HAP-1 (cell line): ENCODE data around the gene CD28.

ENCODE experiments used
- DNase-seq, 2 experiments: peaks; one replicate each; pipeline ENCODE4 v3.0.0-alpha.2; 2016 to 2020; ENCODE audit warnings: low spot score in 2 of 2
- H3K27me3 ChIP-seq: fragments of 250-450 bp; sonication (Bioruptor Pico); 2 replicates; pipeline ENCODE4 v1.5.1; 2020; ENCODE audit warnings: low read depth, mild to moderate bottlenecking, moderate library complexity
- H3K36me3 ChIP-seq: fragments of 250-450 bp; sonication (Bioruptor Pico); replicated peaks from 2 replicates; pipeline ENCODE4 v1.5.1; 2020; ENCODE audit warnings: mild to moderate bottlenecking
- H3K4me1 ChIP-seq: fragments of 250-450 bp; sonication (Bioruptor Pico); 2 replicates; pipeline ENCODE4 v1.5.1; 2020; ENCODE audit warnings: mild to moderate bottlenecking
- H3K4me3 ChIP-seq: fragments of 250-450 bp; sonication (Bioruptor Pico); 2 replicates; pipeline ENCODE4 v1.5.1; 2020; ENCODE audit warnings: mild to moderate bottlenecking, moderate library complexity
- H3K9me3 ChIP-seq: fragments of 250-450 bp; sonication (Bioruptor Pico); 2 replicates; pipeline ENCODE4 v1.5.1; 2020; ENCODE audit warnings: mild to moderate bottlenecking, moderate library complexity
- in situ Hi-C: fragments of 300-500 bp; cut with MboI; formaldehyde crosslinking; loops from 3 replicates; pipeline ENCODE4 v1.14.3; 2020; ENCODE audit warnings: low sequenced_read_pairs, inconsistent platforms, mixed read lengths

The CD28 gene

DNA sequence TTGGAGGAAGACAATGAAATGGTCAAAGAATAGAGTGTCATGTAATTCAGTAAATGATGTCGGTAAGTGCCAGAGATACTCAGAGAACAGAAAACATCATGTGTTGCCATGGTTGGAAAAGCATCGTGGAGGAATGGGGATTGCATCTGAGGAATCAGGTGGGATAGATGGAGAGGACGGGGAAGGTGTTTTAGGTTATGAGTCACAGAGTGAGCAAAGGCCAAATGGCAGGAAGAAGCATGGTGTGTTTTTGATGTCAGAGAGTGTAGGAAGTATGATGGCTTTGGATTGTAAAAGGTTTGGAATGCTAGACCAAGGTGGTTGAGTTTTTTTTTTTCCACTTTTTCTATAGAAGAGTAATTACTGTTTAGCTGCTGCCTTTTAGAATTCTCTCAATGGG, 27.5 kb upstream of the CD28 start:
- no peaks in the 10 kb centered on the region for H3K36me3 ChIP-seq
- in situ Hi-C loops = no loop called here
- no peaks in the 10 kb centered on the region for H3K9me3 ChIP-seq
- H3K4me3 ChIP-seq = no peak overlapping the region
- no peaks in the 10 kb centered on the region for H3K4me1 ChIP-seq
- no peak for DNase-seq
- no peaks in the 10 kb centered on the region for H3K27me3 ChIP-seq

DNA sequence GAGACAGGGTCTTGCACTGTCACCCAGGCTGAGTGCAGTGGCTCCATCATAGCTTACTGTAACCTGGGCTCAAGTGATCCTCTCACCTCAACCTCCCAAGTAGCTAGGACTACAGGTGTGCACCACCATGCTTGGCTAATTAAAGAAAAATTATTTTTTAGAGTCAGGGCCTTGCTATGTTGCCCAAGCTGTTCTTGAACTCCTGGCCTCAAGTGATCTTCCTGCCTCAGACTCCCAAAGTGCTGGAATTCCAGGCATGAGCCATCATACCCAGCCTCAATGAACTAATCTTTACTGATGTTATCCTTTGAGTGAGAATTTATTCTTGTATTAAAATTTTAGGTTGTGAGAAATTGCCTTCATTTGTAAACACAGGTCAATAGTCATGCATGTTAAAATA, 27.0 kb upstream of the CD28 start:
- Histone ChIP-seq H3K4me3 (no peak overlapping the region), H3K36me3 (no peaks in the 10 kb centered on the region), H3K4me1 (no peaks in the 10 kb centered on the region), H3K9me3 (no peaks in the 10 kb centered on the region), H3K27me3 (no peaks in the 10 kb centered on the region)
- no peak for DNase-seq
- in situ Hi-C loops = no loop called here

DNA sequence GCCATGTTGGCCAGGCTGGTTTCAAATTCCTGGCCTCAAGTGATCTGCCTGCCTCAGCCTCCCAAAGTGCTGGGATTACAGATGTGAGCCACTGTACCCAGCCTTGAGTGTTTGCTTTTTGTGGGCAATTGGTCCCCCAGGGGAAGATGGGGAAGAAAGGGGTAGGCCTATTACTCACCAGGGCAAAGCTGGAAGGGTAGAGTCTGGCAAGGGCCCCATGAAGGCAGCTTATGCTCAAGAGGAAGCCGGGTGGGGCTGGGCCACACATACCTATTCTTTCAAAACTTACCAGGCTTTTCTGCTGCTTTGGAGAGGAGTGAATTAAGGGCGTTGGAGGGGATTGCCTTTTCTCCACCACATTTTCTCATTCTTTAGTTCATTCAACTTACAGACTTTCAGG, 24.5 kb upstream of the CD28 start:
- H3K36me3 ChIP-seq = no peaks in the 10 kb centered on the region
- H3K27me3 ChIP-seq = no peaks in the 10 kb centered on the region
- H3K4me1 ChIP-seq = no peaks in the 10 kb centered on the region
- DNase-seq = no peak
- no peak overlapping the region for H3K4me3 ChIP-seq
- in situ Hi-C loops = no loop called here
- no peaks in the 10 kb centered on the region for H3K9me3 ChIP-seq

DNA sequence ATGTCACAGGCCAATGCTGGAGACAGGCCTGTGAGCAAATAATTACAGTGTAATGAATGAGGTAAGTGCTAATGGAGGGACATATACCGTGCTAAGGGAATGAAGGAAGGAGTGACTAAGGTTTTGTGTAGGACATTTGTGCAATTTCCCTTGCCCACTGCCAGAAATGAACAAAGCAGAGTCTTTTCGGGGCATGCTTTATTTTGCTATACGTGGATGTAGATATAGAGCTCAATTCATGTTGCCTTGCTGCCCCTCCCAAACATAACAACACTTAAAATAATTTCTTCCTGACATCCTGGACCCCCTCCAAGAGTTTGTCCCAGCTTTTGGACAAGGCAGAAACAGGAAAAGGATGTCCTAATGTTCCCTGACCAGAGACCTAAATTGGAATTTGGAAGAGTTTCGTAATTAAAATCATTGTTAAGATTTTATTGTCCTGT, 23.7 kb upstream of the CD28 start:
- Histone ChIP-seq H3K9me3 (no peaks in the 10 kb centered on the region), H3K36me3 (no peaks in the 10 kb centered on the region), H3K27me3 (no peaks in the 10 kb centered on the region), H3K4me1 (no peaks in the 10 kb centered on the region), H3K4me3 (no peak overlapping the region)
- DNase-seq = no peak
- in situ Hi-C loops = no loop called here

DNA sequence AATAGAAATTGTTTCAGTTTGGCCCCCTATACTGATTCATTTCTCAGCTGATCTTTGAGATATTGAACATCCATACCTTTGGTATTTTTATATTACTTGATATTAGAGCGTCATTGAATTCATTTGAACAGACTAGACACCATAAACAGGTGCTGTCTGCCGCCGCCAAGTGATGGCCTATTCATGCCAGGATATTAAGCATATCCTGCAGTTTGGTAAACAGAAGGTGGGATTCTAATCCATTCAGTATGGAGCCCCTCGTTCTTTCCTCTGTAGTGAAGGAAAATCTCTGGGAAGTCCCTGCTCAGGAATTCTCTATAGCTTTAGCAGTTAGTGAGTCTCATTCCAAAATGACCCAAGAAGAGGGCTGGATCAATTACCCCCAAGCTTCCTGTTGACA, 23.0 kb upstream of the CD28 start:
- no peak overlapping the region for H3K4me3 ChIP-seq
- no peaks in the 10 kb centered on the region for H3K36me3 ChIP-seq
- in situ Hi-C loops = no loop called here
- H3K4me1 ChIP-seq = no peaks in the 10 kb centered on the region
- DNase-seq = no peak
- H3K27me3 ChIP-seq = no peaks in the 10 kb centered on the region
- no peaks in the 10 kb centered on the region for H3K9me3 ChIP-seq

DNA sequence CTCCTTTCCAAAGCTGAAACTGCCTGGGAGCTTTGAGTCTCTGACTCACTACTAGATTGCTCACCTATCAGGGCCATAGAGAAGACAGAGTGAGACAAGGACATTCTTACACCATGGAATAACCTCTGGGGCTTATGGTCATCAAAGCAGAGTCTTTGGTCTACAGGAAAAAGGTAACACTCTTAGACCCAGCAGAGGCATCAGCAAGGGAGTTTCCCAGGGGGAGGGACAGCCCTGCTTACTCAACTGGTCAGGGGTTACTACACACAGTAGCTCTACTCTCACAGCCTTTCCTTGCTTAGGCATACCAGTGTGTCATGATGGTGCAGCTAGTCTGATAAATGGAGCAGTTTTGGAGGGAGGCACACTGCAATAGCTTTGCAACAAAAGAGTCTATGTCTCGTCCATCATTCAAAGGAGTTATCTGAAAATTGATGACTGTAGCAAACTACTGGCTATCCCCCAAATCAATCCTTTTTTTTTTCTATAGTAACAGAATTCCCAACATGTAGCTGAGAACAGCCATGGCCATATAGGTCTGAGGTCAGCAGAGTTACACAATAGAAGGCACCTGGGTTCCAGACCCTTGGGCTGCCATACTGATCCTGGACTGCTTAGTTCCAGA, 22.4 kb upstream of the CD28 start:
- H3K27me3 ChIP-seq = no peaks in the 10 kb centered on the region
- H3K36me3 ChIP-seq = no peaks in the 10 kb centered on the region
- no peaks in the 10 kb centered on the region for H3K9me3 ChIP-seq
- no peaks in the 10 kb centered on the region for H3K4me1 ChIP-seq
- in situ Hi-C loops = no loop called here
- DNase-seq = no peak
- H3K4me3 ChIP-seq = no peak overlapping the region

DNA sequence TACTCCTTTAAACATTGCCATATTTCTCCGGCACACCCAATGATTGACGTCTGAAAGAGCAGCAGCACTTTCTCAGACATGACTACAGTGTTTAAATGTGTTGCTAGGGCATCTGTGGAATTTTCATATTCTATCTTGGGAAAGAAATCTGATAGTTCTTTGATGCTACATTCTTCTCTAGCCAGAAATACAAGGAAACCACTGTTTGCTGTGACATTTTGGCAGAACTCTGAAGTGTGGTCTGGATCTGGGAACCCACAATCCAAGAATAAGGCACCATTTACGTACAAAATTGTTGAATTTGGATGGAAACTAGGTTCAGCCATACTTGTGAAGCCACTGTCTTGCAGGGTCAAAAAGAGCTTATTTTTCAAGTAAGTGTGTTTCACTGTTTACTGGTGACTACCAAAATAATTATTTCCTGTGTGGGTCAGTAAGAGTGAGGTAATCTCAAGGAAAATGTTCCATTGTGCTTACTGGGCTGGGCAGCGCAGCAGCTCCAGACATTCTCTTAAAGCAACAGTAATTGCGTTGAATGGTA, 21.3 kb upstream of the CD28 start:
- H3K9me3 ChIP-seq = no peaks in the 10 kb centered on the region
- in situ Hi-C loops = no loop called here
- no peaks in the 10 kb centered on the region for H3K27me3 ChIP-seq
- H3K4me1 ChIP-seq = no peaks in the 10 kb centered on the region
- no peak overlapping the region for H3K4me3 ChIP-seq
- H3K36me3 ChIP-seq = no peaks in the 10 kb centered on the region
- DNase-seq = no peak

DNA sequence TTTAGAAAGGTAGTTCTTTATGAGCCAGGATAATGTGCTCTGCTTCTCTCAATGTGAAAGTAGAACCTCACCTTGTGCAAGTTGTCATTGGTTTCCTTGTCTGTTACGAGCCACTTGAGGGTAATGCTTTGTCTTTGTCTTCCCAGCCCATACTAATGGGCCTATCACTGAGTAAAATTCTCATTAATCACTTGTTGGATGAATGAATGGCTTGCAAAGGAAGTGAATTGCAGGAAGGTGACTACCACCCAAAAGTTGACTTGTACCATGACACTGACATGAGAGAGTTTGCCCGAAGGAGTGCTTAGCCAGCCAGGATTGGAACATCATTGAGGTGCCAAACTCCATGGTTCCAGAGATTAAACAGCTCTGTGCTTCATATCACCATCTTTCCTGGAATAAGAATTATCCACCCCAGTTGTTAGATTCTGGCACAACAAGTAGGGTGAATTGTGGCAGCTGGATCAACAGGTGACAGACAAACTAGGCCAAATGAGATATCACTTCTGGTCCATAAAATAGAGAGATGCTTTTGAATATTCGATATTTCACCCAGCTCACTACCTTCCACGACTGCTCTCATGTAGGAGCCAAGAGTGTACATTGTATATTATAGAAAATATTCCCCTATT, 20.5 kb upstream of the CD28 start:
- no peaks in the 10 kb centered on the region for H3K36me3 ChIP-seq
- in situ Hi-C loops = no loop called here
- no peaks in the 10 kb centered on the region for H3K4me1 ChIP-seq
- H3K4me3 ChIP-seq = no peak overlapping the region
- H3K9me3 ChIP-seq = no peaks in the 10 kb centered on the region
- H3K27me3 ChIP-seq = no peaks in the 10 kb centered on the region
- no peak for DNase-seq

DNA sequence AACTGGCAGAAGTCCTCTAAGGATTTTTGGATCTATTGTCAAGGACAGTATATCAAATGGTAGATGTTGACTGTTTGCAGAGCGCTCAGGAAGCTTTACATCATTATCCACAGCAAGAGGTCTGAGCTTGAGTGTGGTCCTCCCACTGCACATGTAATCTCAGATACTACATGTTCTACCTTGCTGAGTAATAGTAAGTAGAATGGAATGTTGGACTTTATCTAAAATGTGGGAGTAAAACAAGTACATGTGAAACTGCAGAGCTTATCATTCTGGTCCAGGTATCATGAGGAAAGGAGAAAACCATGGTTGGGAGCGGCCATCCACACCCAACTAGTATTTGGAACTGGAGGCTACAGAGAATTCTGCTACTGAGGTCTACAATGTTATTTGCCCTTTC, 19.3 kb upstream of the CD28 start:
- no peaks in the 10 kb centered on the region for H3K36me3 ChIP-seq
- no peaks in the 10 kb centered on the region for H3K9me3 ChIP-seq
- in situ Hi-C loops = no loop called here
- no peaks in the 10 kb centered on the region for H3K27me3 ChIP-seq
- no peak overlapping the region for H3K4me3 ChIP-seq
- no peaks in the 10 kb centered on the region for H3K4me1 ChIP-seq
- no peak for DNase-seq

DNA sequence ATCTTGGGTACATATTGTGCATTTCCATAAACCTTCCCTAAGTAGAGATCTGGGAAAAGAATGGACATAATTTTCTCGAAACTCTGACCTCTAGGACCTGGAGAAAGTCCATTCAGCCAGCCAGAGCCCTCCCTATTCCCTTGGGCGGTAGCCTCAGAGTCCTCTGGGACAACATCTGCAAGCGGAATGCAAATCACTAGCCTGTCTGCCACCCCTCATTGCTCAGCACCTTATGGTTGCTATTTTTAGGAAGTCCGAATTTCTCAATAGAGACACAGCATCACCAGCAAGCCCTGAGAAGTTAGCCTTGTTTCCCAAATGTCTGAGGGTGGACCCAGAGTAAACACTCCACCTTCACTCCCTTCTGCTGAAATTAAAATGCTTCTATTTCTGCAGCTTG, 17.6 kb upstream of the CD28 start:
- no peaks in the 10 kb centered on the region for H3K4me1 ChIP-seq
- in situ Hi-C loops = no loop called here
- H3K27me3 ChIP-seq = no peaks in the 10 kb centered on the region
- DNase-seq = no peak
- H3K4me3 ChIP-seq = no peak overlapping the region
- no peaks in the 10 kb centered on the region for H3K9me3 ChIP-seq
- no peaks in the 10 kb centered on the region for H3K36me3 ChIP-seq

DNA sequence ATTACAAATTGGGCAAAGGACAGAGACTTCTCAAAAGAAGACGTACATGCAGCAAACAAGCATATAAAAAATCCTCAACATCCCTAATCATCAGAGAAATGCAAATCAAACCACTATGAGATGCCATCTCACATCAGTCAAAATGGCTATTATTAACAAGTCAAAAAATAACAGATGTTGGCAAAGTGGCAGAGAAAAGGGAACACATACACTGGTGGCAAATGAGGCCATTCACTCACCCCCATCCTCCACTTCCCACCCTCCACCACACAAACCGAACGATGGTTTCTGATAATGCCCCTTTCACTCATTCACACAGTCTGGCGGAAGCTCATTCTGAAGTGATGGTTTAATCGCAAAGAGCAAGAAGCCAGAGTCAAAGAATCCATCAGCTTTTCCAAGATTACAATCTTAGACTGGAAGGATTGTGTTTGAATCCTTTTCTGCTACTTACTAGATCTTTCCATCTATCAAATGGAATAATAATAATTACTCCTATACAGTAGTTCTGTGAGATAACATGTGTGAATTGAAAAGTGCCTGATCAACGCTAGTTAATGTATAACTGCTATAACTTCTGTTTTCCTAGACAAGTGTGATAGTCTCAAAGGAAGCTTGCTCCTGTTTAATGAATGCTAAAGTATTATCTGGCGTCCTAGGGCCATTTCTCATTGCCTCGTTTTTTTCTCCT, 16.9 kb upstream of the CD28 start:
- Histone ChIP-seq H3K4me3 (no peak overlapping the region), H3K36me3 (no peaks in the 10 kb centered on the region), H3K27me3 (no peaks in the 10 kb centered on the region), H3K4me1 (no peaks in the 10 kb centered on the region), H3K9me3 (no peaks in the 10 kb centered on the region)
- in situ Hi-C loops = no loop called here
- no peak for DNase-seq

DNA sequence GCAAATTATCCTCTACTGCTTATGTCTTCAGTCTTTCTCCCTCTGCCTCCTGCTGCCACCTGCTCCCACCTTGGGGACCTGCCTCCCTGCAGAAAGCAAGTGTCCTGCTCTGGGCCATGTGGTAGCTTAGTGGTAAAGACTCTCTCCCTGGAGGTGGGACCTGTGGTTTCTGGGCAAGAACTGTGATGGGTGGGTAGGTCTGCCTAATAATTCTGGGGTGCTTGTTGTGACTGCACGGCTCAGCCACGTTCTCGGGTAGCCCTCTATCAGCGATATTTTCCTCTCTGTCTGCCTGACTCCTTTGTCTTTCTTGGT, 16.4 kb upstream of the CD28 start:
- Histone ChIP-seq H3K4me3 (no peak overlapping the region), H3K4me1 (no peaks in the 10 kb centered on the region), H3K9me3 (no peaks in the 10 kb centered on the region), H3K27me3 (no peaks in the 10 kb centered on the region), H3K36me3 (no peaks in the 10 kb centered on the region)
- in situ Hi-C loops = no loop called here
- no peak for DNase-seq

DNA sequence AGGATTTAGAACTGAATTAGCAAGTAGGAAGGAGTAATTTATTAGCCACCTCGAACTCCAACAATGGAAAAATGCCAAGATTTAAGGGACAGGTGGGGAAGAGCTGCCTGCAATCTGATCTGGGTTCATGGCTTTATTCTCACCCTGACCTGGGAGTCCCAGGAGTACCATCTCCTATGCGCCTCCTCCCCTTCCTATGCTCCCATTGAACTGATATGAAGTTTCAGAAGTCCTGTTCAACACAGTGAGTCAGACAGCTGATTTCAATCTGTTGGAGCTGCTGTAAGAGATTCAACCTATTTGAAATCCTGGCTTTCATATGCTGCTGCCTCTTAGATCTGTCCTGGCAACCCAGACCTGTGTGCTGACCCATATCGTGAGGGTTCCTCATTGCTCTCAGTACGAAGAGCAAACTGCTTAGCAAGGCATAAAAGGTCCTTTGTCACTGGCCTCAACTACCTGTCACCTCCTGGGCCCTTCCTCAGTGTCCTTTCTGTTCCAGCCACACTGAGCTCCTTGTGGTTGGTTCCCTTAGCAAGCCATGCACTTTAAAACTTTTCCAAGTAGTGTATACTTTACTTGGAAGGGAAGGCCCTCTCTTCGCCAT, 15.9 kb upstream of the CD28 start:
- Histone ChIP-seq H3K4me1 (no peaks in the 10 kb centered on the region), H3K4me3 (no peak overlapping the region), H3K27me3 (no peaks in the 10 kb centered on the region), H3K9me3 (no peaks in the 10 kb centered on the region), H3K36me3 (no peaks in the 10 kb centered on the region)
- in situ Hi-C loops = no loop called here
- DNase-seq = no peak

DNA sequence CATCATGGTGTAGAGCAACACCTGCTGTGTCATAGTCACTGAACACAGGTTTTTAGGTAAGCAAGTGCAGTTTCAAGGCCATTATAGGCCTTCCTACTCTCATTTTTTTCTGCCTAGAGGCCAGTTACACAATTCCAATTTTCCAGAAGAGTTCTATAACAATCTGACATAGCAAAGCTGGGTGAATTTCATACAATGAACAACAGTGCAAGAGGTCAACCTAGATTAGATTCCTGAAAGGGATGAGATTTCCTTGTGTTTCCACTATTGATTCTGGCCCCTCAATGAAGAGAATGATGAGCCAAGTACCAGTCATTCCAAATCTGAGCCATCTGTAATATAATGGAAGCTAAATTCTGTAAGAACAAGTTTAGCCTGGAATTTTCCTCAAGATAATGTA, 15.3 kb upstream of the CD28 start:
- H3K4me3 ChIP-seq = no peak overlapping the region
- no peak for DNase-seq
- no peaks in the 10 kb centered on the region for H3K27me3 ChIP-seq
- H3K4me1 ChIP-seq = no peaks in the 10 kb centered on the region
- H3K36me3 ChIP-seq = no peaks in the 10 kb centered on the region
- in situ Hi-C loops = no loop called here
- H3K9me3 ChIP-seq = no peaks in the 10 kb centered on the region
